Smooth muscle cell (in vitro differentiated cells): ENCODE results near the gene C12orf42. TPM values are rescaled to one million over a fixed set of nuclear protein-coding genes. Genes with fewer than 3 reads are reported as not detected.

Experiments used
- DNase-seq: peaks from one replicate; lab custom pipeline; 2025; ENCODE audit not compliant: unreplicated experiment; lab: John Stamatoyannopoulos, UW
- H2AFZ ChIP-seq: fragments of 200-600 bp; sonication (generic); 2 replicates; pipeline ENCODE4 v1.6.0; 2016; ENCODE audit warnings: antibody characterized with exemption, low read depth, mild to moderate bottlenecking
- H3F3A ChIP-seq: fragments of 200-600 bp; sonication (generic); 2 replicates; pipeline ENCODE4 v1.6.0; 2017; ENCODE audit warnings: antibody characterized with exemption, low read depth
- H3K27ac ChIP-seq: fragments of 200-600 bp; sonication (generic); 2 replicates; pipeline ENCODE4 v1.5.1; 2016; ENCODE audit warnings: low read depth, mild to moderate bottlenecking
- H3K27me3 ChIP-seq: fragments of 200-600 bp; sonication (generic); 2 replicates; pipeline ENCODE4 v1.6.1; 2016; ENCODE audit warnings: low read depth, mild to moderate bottlenecking
- H3K36me3 ChIP-seq: fragments of 200-600 bp; sonication (generic); 2 replicates; pipeline ENCODE4 v1.5.1; 2016; ENCODE audit warnings: low read depth
- H3K4me1 ChIP-seq: fragments of 200-600 bp; sonication (generic); 2 replicates; pipeline ENCODE4 v1.5.1; 2016; ENCODE audit warnings: low read depth
- H3K4me2 ChIP-seq: fragments of 200-600 bp; sonication (generic); 2 replicates; pipeline ENCODE4 v1.6.0; 2016; ENCODE audit warnings: mild to moderate bottlenecking
- H3K4me3 ChIP-seq: fragments of 200-600 bp; sonication (generic); 2 replicates; pipeline ENCODE4 v1.5.1; 2016; ENCODE audit warnings: mild to moderate bottlenecking
- H3K79me2 ChIP-seq: fragments of 200-600 bp; sonication (generic); 2 replicates; pipeline ENCODE4 v1.6.0; 2016; ENCODE audit warnings: low read depth, mild to moderate bottlenecking
- H3K9ac ChIP-seq: fragments of 200-600 bp; sonication (generic); 2 replicates; pipeline ENCODE4 v1.6.0; 2016; ENCODE audit warnings: low read depth
- H3K9me3 ChIP-seq: fragments of 200-600 bp; sonication (generic); replicated peaks from 2 replicates; pipeline ENCODE4 v1.5.1; 2016; ENCODE audit warnings: low read depth
- H4K20me1 ChIP-seq: fragments of 200-600 bp; sonication (generic); 2 replicates; pipeline ENCODE4 v1.6.0; 2016; ENCODE audit warnings: low read depth
- whole genome bisulfite sequencing: methylation state at CpG from one replicate; pipeline ENCODE4 v1.1.7; 2016; ENCODE audit warnings: low lambda C conversion rate; 5-methylcytosine and 5-hydroxymethylcytosine counted together
- polyA plus RNA-seq: library from polyadenylated mRNA; unstranded; fragments of >200 nt; fragmentation: Nextera tagmentation; extraction: Ambion mirVana; gene quantifications from 2 replicates; pipeline ENCODE4 v1.2.1, GENCODE V29; 2016
- total RNA-seq: library from RNA; depleted of rRNA; stranded (reverse); fragments of >200 nt; gene quantifications from 2 replicates; pipeline ENCODE4 v1.2.3, GENCODE V29; 2014
- TF ChIP-seq, protein P1 (sequence below): fragments of 200-600 bp; sonication (generic); IDR thresholded peaks from 2 replicates; pipeline ENCODE4 v1.5.1; 2017; ENCODE audit warnings: borderline replicate concordance, mild to moderate bottlenecking, antibody characterized with exemption; ENCODE audit not compliant: insufficient read depth, poor library complexity, severe bottlenecking

The C12orf42 gene
- not detected in 2 replicates for total RNA-seq
- not detected in 2 replicates for polyA plus RNA-seq

DNA sequence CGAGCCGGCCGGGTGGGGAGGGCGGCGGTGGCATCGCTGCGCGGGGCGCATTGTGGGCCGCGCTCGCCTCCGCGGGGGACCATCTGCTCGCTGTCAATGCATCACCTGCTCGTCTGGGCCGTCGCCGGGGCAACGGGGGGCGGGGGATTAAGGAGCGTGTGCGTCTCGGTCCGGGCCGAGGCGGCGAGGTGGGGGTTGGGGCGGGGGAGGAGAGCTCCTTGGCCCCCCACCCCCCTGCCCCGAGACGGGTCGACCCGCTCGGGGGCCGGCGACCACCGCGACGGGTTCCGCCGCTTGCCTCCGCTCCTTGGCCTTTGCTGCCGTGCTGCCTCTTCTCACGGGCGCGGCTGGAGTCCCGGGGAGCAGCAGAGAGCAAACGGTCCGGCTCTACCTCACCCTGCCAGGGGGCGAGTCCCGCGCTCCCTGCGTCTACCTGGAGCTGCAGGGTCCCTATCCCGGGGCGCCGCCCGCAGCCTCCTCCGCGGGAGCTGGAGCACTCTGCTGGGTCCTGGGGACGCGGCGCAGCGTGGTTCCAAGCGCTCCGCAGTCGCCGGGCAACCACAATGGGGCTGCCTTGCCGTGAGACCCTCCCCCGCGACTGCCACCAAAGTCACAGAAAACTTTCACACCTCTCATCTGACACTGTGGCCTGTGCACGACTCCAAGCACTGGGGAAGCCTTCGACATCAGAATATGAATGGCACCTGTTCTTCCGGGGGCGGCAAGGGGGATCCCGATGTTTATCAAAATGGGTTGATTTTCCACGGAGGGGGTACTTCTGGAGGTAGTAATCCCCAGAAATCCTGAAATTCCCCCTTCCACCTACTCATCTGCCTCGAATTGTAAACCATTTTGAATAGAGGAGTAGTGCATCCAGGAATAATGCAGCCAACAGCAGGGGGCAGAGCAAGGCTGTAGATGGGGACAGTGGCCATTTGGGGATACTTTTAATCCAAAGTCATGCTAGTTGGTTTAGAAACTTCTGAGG is at the start of gene C12orf42:
TSS of gene C12orf42 (minus strand) at position 500 of the 988 bp plus-strand sequence. CDS start 17,542 bp downstream, outside the sequence.
- H3K36me3 ChIP-seq, result no peaks in the 10 kb centered on the region
- H3K4me3 ChIP-seq, result peak within 1 kb of the TSS; percentile 47
- H4K20me1 ChIP-seq, result no peaks in the 10 kb centered on the region
- H3K9me3 ChIP-seq, result no peaks in the 10 kb centered on the region
- no peaks in the 10 kb centered on the region for H3F3A ChIP-seq
- no peaks in the 10 kb centered on the region for H3K79me2 ChIP-seq
- TF ChIP-seq, protein P1, sequence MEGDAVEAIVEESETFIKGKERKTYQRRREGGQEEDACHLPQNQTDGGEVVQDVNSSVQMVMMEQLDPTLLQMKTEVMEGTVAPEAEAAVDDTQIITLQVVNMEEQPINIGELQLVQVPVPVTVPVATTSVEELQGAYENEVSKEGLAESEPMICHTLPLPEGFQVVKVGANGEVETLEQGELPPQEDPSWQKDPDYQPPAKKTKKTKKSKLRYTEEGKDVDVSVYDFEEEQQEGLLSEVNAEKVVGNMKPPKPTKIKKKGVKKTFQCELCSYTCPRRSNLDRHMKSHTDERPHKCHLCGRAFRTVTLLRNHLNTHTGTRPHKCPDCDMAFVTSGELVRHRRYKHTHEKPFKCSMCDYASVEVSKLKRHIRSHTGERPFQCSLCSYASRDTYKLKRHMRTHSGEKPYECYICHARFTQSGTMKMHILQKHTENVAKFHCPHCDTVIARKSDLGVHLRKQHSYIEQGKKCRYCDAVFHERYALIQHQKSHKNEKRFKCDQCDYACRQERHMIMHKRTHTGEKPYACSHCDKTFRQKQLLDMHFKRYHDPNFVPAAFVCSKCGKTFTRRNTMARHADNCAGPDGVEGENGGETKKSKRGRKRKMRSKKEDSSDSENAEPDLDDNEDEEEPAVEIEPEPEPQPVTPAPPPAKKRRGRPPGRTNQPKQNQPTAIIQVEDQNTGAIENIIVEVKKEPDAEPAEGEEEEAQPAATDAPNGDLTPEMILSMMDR, result peak; percentile 55
- H3K9ac ChIP-seq, result no peak within 1 kb of the TSS
- no peak for DNase-seq
- no peaks in the 10 kb centered on the region for H3K4me1 ChIP-seq
- peak within 1 kb of the TSS; percentile 69 for H2AFZ ChIP-seq
- H3K27ac ChIP-seq, result no peak within 1 kb of the TSS
- peak within 1 kb of the TSS; percentile 95 for H3K4me2 ChIP-seq
- H3K27me3 ChIP-seq, result peaks cover 43% of the 10 kb centered on the region
- WGBS, result 5% methylated on average over 35 of the region's 77 CpGs

DNA sequence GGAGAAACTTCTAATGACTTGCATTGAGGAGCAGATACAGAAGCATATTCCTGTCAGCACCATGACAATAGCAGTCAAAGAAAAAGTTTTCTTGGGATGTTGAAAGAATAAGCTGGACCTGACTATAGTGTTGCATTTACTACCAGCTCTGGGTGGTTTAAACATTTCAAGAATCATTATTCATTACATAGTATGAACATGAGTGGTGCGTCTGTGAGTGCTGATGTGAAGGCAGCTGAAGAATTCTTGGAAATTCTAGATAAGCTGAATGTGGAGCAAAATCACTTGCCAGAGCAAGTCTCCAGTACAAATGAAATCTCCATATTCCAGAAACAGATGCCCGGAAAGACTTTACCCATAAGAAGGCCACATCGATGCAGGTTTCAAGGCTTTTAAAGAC is 46.3 kb upstream of the C12orf42 start:
- TF ChIP-seq, protein P1, result no peak
- Histone ChIP-seq H2AFZ (no peak overlapping the region), H3K36me3 (no peaks in the 10 kb centered on the region), H3K4me3 (no peak overlapping the region), H3K9me3 (no peaks in the 10 kb centered on the region), H4K20me1 (no peaks in the 10 kb centered on the region), H3K9ac (no peak overlapping the region), H3K27ac (no peak overlapping the region), H3K4me2 (no peak overlapping the region), H3K79me2 (no peaks in the 10 kb centered on the region), H3K4me1 (peaks cover 6% of the 10 kb centered on the region), H3F3A (no peaks in the 10 kb centered on the region), H3K27me3 (no peaks in the 10 kb centered on the region)
- no peak for DNase-seq
- WGBS, result 67% methylated on average over 3 of the region's 3 CpGs

DNA sequence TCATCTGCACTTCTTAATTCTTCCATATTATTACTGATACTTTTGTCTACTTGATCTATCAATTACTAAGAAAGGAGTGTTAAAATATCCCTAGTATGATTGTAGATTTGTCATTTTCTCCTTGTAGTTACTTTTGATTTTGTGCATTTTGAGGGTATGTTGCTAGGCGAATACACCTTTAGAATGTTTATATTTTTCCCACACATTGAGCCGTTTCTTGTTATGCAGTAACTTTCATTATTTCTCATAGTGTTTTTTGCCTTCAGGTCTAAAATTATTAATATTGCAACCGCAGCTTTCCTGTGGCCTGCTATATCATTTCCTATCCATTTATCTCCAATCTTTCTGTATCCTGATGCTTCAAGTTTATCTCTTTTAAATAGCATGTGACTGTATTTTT is 44.6 kb upstream of the C12orf42 start:
- no peaks in the 10 kb centered on the region for H4K20me1 ChIP-seq
- TF ChIP-seq, protein P1, result no peak
- no peak for DNase-seq
- no peak overlapping the region for H3K9ac ChIP-seq
- no peaks in the 10 kb centered on the region for H3K36me3 ChIP-seq
- no peak overlapping the region for H3K4me2 ChIP-seq
- no peaks in the 10 kb centered on the region for H3F3A ChIP-seq
- no peak overlapping the region for H2AFZ ChIP-seq
- H3K4me1 ChIP-seq, result peaks cover 7% of the 10 kb centered on the region
- no peaks in the 10 kb centered on the region for H3K9me3 ChIP-seq
- H3K27ac ChIP-seq, result no peak overlapping the region
- H3K27me3 ChIP-seq, result no peaks in the 10 kb centered on the region
- H3K79me2 ChIP-seq, result no peaks in the 10 kb centered on the region
- WGBS, result 90% methylated on average over 3 of the region's 3 CpGs
- no peak overlapping the region for H3K4me3 ChIP-seq
